EH (cell line): ENCODE data around the gene UTS2.

Experiments used
- DNase-seq: peaks from one replicate; pipeline ENCODE4 v3.0.0-alpha.2; 2015; ENCODE audit warnings: low read depth

The UTS2 gene

GRCh38 chr1:7810395-7810794, 42.5 kb downstream of the UTS2 start:
- peak; percentile 91 for DNase-seq

- DNase-seq = no peak
These were observed 43.1 kb downstream of the UTS2 start for GRCh38 chr1:7809742-7810141.

- peak; percentile 41 for DNase-seq
These were observed 44.5 kb downstream of the UTS2 start for GRCh38 chr1:7808253-7808844.

GRCh38 chr1:7805460-7805859, 47.4 kb downstream of the UTS2 start:
- DNase-seq = no peak
